SJSA1 (cell line): ENCODE measurements around the gene PXK. TPM values are rescaled to one million over a fixed set of nuclear protein-coding genes. Genes with fewer than 3 reads are reported as not detected.
"Not testable (repeated sequence)": the region's sequence is repeated elsewhere in the genome, so short reads cannot be mapped to it uniquely, and the experiment has no call there.

Source experiments
- DNase-seq, 2 experiments: peaks; one replicate each; pipeline ENCODE4 v3.0.0-alpha.2; 2015 to 2020; ENCODE audit warnings: low spot score in 2 of 2, low read depth in 1 of 2
- H3K27ac ChIP-seq: fragments of 250-450 bp; sonication (Bioruptor Pico); 2 replicates; pipeline ENCODE4 v1.5.1; 2020; ENCODE audit warnings: mild to moderate bottlenecking, moderate library complexity
- H3K27me3 ChIP-seq: fragments of 250-450 bp; sonication (Bioruptor Pico); replicated peaks from 2 replicates; pipeline ENCODE4 v1.5.1; 2020; ENCODE audit warnings: mild to moderate bottlenecking, moderate library complexity
- H3K36me3 ChIP-seq: fragments of 250-450 bp; sonication (Bioruptor Pico); 2 replicates; pipeline ENCODE4 v1.5.1; 2020; ENCODE audit warnings: mild to moderate bottlenecking
- H3K4me1 ChIP-seq: fragments of 250-450 bp; sonication (Bioruptor Pico); replicated peaks from 2 replicates; pipeline ENCODE4 v1.6.1; 2021; ENCODE audit warnings: mild to moderate bottlenecking
- H3K4me3 ChIP-seq: fragments of 250-450 bp; sonication (Bioruptor Pico); 2 replicates; pipeline ENCODE4 v1.5.1; 2020; ENCODE audit warnings: mild to moderate bottlenecking
- H3K9me3 ChIP-seq: fragments of 250-450 bp; sonication (Bioruptor Pico); replicated peaks from 2 replicates; pipeline ENCODE4 v1.5.1; 2020; ENCODE audit warnings: mild to moderate bottlenecking
- total RNA-seq: library from RNA; depleted of rRNA; stranded (reverse); fragments of >200 nt; shearing (Covaris generic); gene quantifications from 2 replicates; pipeline ENCODE4 v1.2.3, GENCODE V29; 2014; rRNA removed

PXK gene
- total RNA-seq = 6.5 and 13.3 TPM in 2 replicates

DNA sequence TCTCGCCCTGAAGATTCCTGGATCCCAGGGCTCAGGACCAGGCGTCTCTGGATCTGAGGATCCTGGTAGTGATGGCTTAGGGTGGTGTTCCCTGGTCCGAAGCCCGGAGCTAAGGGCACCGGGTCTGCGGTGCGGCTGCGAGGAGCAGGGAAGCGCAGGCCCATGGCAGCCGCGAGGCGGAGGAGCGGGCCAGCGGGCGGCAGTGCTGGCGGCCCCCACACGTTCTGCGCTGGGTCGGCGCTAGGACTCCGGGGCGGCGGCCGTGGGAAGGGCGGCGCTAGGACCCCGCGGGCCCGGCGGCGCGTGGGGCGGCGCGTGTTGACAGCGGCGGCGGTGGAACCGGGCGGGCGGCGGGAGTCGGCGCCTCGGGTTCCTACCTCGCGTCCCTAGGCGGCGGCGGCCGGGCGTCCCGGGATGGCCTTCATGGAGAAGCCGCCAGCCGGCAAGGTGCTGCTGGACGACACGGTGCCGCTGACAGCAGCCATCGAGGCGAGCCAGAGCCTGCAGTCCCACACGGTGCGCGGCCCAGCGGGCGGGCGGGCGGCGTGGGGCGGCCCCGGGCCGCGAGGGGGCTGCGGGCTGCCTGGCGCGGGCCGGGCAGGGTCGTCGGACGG, at the start of gene PXK:
Gene PXK (plus strand): TSS at position 318 of the 614 bp plus-strand sequence. CDS start 97 bp downstream, at position 415.
- H3K4me3 ChIP-seq = peak within 1 kb of the TSS; percentile 90
- H3K27ac ChIP-seq = no peak within 1 kb of the TSS
- H3K27me3 ChIP-seq = no peaks in the 10 kb centered on the region
- peaks cover 38% of the 10 kb centered on the region for H3K4me1 ChIP-seq
- DNase-seq = peak; percentile 50 to 70
- peaks cover 5% of the 10 kb centered on the region; the same call in 1 of the 2 replicates for H3K36me3 ChIP-seq
- peaks cover 5% of the 10 kb centered on the region; the same call in 1 of the 2 replicates for H3K9me3 ChIP-seq

DNA sequence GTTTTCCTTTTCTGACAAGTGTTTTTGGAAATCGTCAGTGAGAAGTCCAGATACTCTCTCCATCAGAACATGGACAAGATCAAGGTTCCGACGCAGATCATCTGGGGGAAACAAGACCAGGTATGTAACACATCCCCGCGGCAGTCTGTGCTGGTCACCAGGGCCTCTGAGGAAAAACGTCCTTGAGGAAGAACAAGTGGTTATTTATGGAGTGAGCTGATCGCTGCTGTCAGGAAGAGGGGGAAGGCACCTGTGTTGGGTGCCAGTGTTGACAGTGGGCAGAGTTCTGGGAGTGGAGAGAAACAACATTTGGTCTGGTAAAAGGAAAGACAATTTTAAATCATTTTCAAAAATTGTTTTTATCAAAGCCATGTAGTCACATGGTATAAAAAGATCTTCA, 47.4 kb upstream of the PXK start:
- no peak for DNase-seq
- Histone ChIP-seq H3K27me3 (no peaks in the 10 kb centered on the region), H3K36me3 (no peaks in the 10 kb centered on the region), H3K9me3 (no peaks in the 10 kb centered on the region), H3K4me3 (no peak overlapping the region), H3K4me1 (no peaks in the 10 kb centered on the region), H3K27ac (no peak overlapping the region)

DNA sequence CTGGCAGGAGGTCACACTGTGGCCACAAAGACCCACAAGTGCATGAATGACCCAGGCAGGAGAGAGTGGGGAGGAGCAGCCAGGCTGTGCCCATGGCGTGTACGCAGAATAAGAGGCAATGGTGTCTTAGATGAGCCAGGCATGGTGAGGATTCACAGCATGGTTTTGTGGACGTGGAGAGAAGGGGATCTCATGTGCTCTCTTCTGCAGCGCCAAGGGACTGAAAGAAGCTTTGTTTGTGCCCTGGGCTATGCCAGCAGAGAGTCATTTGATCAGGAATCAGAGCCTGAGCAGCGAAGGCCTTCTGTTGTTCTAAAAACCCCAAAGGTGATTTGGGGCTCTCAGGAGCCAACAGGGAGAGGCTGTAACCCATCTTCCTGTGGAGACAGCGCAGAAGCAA, 45.3 kb upstream of the PXK start:
- H3K36me3 ChIP-seq = no peaks in the 10 kb centered on the region
- no peaks in the 10 kb centered on the region for H3K4me1 ChIP-seq
- no peaks in the 10 kb centered on the region for H3K27me3 ChIP-seq
- H3K4me3 ChIP-seq = no peak overlapping the region
- no peaks in the 10 kb centered on the region for H3K9me3 ChIP-seq
- no peak overlapping the region for H3K27ac ChIP-seq
- no peak for DNase-seq

DNA sequence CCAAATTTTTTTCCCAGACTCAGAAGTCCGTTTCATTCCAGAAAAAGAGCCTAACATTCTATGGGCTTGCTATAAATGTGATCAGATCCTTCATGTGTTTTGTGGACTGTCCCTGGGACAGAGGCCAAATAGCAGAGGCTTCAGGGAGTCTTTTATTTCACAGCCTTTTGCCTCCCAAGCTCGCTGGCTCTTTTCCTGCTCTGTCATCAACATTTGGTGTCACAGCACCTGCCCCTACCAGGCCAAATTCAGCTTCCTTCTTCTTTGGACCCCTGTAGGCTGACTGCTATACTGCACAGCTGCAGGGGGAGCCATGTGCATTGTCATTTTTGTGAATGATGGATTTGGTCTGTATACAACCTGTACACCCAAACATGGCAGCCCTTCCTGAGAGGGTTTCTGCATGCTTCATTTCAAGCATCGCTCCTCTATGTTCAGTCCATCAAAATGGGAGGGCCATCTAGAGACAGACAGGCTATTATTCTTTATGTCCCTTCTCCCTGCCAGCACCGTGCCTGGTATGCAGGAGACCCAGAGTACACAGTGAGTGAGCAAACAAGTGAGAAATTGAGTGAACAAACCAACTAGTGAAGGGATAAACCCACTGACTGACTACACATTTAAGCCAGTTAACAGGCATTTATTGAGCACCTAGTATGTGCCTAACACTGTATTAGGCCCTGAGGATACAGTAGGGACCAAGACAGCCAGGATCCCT, 44.5 kb upstream of the PXK start:
- Histone ChIP-seq H3K4me3 (no peak overlapping the region), H3K27me3 (no peaks in the 10 kb centered on the region), H3K9me3 (no peaks in the 10 kb centered on the region), H3K4me1 (no peaks in the 10 kb centered on the region), H3K36me3 (no peaks in the 10 kb centered on the region), H3K27ac (no peak overlapping the region)
- DNase-seq = no peak

DNA sequence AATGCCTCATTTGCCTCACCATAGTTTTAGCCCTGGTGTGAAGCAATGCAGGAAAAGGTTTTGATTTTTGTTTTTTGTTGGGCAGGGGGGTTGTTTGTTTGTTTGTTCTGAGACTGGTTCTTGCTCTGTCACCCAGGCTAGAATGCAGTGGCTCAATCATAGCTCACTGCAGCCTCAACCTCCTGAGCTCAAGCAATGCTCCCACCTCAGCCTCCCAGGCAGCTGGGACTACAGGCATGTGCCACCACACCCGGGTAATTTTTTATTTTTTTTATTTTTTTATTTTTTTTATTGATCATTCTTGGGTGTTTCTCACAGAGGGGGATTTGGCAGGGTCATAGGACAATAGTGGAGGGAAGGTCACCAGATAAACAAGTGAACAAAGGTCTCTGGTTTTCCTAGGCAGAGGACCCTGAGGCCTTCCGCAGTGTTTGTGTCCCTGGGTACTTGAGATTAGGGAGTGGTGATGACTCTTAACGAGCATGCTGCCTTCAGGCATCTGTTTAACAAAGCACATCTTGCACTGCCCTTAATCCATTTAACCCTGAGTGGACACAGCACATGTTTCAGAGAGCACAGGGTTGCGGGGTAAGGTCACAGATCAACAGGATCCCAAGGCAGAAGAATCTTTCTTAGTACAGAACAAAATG, 43.6 kb upstream of the PXK start:
- not testable (repeated sequence) for H3K36me3 ChIP-seq, H3K9me3 ChIP-seq, H3K27ac ChIP-seq

DNA sequence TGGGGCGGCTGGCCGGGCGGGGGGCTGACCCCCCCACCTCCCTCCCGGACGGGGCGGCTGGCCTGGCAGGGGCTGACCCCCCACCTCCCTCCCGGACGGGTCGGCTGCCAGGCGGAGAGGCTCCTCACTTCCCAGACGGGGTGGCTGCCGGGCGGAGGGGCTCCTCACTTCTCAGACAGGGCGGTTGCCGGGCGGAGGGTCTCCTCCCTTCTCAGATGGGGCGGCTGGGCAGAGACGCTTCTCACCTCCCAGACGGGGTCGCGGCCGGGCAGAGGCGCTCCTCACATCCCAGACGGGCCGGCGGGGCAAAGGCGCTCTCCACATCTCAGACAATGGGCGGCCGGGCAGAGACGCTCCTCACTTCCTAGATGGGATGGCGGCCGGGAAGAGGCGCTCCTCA, 42.2 kb upstream of the PXK start:
- H3K9me3 ChIP-seq, H3K4me1 ChIP-seq, DNase-seq: not testable (repeated sequence)

More for the DNA sequence above, 43.6 kb upstream of the PXK start:
- not testable (repeated sequence) for H3K4me3 ChIP-seq, H3K27me3 ChIP-seq, DNase-seq, H3K4me1 ChIP-seq

DNA sequence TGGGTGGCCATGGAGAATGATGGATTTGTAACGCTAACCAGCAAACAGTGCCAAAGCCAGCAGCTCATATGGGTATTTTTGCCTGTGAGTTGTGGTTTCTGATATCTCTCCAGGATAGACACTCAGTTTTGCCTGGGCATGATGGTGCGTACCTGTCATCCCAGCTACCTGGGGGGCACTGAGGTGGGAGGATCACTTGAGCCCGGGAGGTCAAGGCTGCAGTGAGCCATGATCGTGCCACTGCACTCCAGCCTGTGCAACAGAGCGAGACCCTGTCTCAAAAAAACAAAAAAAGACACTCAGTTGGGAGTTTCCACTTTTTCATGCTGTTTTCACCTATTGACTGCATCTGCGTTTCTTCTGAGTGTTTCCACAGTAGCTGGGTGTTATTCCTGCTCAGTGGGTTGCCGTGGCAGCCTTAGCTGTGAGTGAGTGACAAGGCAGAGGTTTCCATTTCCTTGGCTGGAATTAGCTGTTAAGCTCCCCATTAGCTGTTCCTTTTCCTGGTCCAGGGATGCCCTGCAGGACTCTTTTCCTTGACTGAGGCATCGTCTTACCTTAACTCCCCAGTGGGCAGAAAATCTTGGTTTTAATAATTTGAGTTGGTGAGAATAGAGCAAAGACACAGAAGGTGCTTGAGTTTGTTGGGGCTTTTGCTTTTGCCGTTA, 40.9 kb upstream of the PXK start:
- DNase-seq = no peak
- Histone ChIP-seq H3K27ac (no peak overlapping the region), H3K9me3 (no peaks in the 10 kb centered on the region), H3K27me3 (no peaks in the 10 kb centered on the region), H3K36me3 (no peaks in the 10 kb centered on the region), H3K4me3 (no peak overlapping the region), H3K4me1 (no peaks in the 10 kb centered on the region)

More for the DNA sequence above, 42.2 kb upstream of the PXK start:
- H3K36me3 ChIP-seq, H3K4me3 ChIP-seq, H3K27me3 ChIP-seq, H3K27ac ChIP-seq: not testable (repeated sequence)

DNA sequence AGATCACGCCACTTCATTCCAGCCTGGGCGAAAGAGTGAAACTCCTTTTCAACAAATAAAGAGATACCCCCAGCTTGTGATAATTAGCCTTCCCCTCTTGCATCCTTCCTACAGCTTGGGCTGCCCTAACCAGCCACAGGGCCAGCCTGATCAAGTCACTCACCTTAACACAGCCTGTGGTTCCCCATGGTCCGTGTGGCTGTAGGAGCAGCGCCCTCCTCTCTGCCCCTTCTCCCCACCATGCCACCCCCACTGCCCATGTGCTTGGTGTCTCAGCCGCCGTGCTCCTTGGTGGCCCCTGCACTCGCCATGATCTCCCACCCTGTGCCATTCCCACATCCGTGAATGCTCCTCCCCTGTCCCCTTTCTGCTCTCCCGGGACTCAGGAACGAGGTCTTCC, 39.8 kb upstream of the PXK start:
- Histone ChIP-seq H3K4me3 (no peak overlapping the region), H3K9me3 (no peaks in the 10 kb centered on the region), H3K27me3 (no peaks in the 10 kb centered on the region), H3K27ac (no peak overlapping the region), H3K36me3 (no peaks in the 10 kb centered on the region), H3K4me1 (no peaks in the 10 kb centered on the region)
- DNase-seq = no peak

DNA sequence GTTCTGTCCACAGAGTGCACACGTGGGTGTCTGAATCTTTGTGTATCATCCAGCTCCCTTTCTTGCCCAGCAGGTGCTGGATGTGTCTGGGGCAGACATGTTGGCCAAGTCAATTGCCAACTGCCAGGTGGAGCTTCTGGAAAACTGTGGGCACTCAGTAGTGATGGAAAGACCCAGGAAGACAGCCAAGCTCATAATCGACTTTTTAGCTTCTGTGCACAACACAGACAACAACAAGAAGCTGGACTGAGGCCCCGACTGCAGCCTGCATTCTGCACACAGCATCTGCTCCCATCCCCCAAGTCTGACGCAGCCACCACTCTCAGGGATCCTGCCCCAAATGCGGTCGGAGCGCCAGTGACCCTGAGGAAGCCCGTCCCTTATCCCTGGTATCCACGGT, 39.2 kb upstream of the PXK start:
- H3K9me3 ChIP-seq = no peaks in the 10 kb centered on the region
- no peaks in the 10 kb centered on the region for H3K4me1 ChIP-seq
- no peaks in the 10 kb centered on the region for H3K36me3 ChIP-seq
- DNase-seq = no peak
- no peak overlapping the region for H3K4me3 ChIP-seq
- H3K27ac ChIP-seq = no peak overlapping the region
- no peaks in the 10 kb centered on the region for H3K27me3 ChIP-seq

DNA sequence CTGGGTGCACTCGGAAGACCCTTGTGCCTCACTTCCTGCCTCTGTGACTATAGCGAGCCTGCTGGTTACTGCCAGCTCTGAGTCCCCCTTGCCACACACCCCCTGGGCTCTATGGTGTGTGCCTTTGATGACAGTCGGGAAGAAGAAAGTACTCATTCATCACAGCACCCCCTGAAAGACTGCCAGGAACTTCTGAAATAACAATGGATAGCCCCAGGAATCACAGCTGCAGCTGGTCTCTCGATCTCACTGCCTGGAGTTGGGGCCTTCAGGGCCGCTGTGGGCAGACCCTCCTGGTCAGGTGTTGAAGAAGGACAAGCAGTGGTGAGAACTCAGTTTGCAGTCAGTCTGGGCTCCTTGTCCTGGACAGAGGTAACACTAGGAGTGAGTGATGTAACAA, 36.4 kb upstream of the PXK start:
- DNase-seq = no peak
- no peaks in the 10 kb centered on the region for H3K9me3 ChIP-seq
- no peaks in the 10 kb centered on the region for H3K36me3 ChIP-seq
- no peak overlapping the region for H3K27ac ChIP-seq
- H3K27me3 ChIP-seq = no peaks in the 10 kb centered on the region
- H3K4me1 ChIP-seq = no peaks in the 10 kb centered on the region
- H3K4me3 ChIP-seq = no peak overlapping the region

DNA sequence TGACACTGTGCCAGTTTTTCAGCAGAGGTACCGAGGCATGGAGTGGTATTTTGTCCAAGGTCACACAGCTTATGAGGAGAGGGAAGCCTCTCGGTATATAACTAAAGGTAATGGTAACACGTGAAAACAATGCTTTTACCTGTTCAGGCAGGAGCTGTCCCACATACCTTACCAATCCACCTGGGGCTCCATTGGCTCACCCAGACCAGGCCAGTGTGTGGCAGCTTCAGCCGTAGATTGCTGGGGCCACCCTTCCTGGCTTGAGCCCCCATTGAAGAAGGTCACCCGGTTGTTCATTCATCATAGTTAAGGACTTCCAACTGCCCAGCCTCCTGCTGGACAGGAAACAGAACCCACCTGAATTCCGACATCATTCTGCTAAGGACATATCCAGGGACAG, 35.8 kb upstream of the PXK start:
- DNase-seq = no peak
- no peak overlapping the region for H3K27ac ChIP-seq
- no peaks in the 10 kb centered on the region for H3K9me3 ChIP-seq
- H3K27me3 ChIP-seq = no peaks in the 10 kb centered on the region
- no peaks in the 10 kb centered on the region for H3K36me3 ChIP-seq
- H3K4me1 ChIP-seq = no peaks in the 10 kb centered on the region
- H3K4me3 ChIP-seq = no peak overlapping the region

DNA sequence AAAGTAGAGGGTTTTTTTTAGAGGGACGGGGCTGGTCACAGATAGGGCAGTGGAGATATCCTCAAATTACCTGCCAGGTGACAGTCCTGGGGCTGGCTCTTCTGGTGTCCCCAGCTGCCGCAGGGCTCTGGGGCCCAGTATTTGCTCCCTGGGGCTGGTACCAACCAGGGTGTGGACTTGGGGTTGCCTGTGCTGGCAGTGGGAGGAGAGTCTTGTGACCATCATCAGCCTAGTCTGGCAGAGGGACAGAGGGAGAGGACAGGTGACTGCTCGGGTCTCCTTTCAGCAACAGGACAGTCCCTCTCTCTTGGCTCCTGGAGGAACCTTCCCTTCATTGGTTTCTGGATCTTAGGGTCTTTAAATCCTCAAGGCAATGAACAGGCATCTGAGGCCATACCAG, 34.5 kb upstream of the PXK start:
- no peak for DNase-seq
- Histone ChIP-seq H3K27me3 (no peaks in the 10 kb centered on the region), H3K27ac (no peak overlapping the region), H3K36me3 (no peaks in the 10 kb centered on the region), H3K9me3 (no peaks in the 10 kb centered on the region), H3K4me1 (no peaks in the 10 kb centered on the region), H3K4me3 (no peak overlapping the region)

DNA sequence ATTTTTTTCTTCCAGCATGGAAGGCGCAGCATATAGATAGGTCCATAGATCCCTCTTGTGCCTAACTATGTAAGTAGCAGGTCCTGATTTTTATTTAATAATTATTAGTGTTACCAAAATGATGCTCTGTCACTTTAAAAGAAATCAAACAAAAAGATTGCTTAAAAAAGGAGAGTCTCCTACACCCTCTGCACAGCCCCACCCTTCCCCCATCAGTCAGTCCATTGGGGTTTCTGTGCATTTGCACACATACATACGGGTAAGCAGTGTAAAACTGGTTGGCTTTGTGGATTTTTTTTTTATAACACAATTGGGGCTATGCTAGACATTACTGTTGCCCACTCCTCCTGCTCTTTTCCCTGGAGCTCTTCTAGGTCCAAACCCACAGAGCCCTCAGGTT, 33.6 kb upstream of the PXK start:
- no peak overlapping the region for H3K27ac ChIP-seq
- H3K4me1 ChIP-seq = no peaks in the 10 kb centered on the region
- no peaks in the 10 kb centered on the region for H3K9me3 ChIP-seq
- DNase-seq = no peak
- H3K4me3 ChIP-seq = no peak overlapping the region
- H3K36me3 ChIP-seq = no peaks in the 10 kb centered on the region
- H3K27me3 ChIP-seq = no peaks in the 10 kb centered on the region
